ENCODE results near the gene ATG9A. TPM values are rescaled to one million over a fixed set of nuclear protein-coding genes. Genes with fewer than 3 reads are reported as not detected.

The ATG9A gene
- total RNA-seq, 4 donors from 2014 or later: 21.5 to 53.5 (median 45.9) TPM

DNA sequence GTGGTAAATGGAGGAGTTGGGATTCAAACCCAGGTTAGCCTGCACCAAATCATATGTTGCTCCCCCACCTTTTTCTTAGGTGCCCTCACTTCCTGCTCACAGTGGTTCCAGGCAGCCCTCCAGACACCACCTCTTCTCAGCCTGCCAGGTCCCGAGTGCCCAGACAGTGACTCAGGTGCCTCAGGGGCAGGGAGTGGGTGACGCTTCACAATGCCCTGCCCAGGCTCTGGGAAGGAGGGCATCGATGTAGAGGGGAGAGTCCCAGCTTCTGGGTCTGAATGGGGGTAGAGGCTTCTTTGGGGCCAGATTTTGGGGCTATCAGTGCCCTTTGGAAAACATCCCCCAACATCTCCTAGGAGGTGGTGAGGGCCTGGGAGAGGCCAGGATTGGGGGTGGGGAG is 44.5 kb upstream of the ATG9A start:
- Histone ChIP-seq H3K9me3 (no peaks in the 10 kb centered on the region), H3K27ac (peak overlapping the region; percentile 61 to 68), H3K4me1 (peaks cover 8 to 10% of the 10 kb centered on the region in 2 donors), H3K27me3 (no peaks in the 10 kb centered on the region), H3K4me3 (no peak overlapping the region), H3K36me3 (no peaks in the 10 kb centered on the region)
- no peak for DNase-seq
- no peak for TF ChIP-seq POLR2A (IDR thresholded peaks at IDR 0.05)
- TF ChIP-seq, protein P1, sequence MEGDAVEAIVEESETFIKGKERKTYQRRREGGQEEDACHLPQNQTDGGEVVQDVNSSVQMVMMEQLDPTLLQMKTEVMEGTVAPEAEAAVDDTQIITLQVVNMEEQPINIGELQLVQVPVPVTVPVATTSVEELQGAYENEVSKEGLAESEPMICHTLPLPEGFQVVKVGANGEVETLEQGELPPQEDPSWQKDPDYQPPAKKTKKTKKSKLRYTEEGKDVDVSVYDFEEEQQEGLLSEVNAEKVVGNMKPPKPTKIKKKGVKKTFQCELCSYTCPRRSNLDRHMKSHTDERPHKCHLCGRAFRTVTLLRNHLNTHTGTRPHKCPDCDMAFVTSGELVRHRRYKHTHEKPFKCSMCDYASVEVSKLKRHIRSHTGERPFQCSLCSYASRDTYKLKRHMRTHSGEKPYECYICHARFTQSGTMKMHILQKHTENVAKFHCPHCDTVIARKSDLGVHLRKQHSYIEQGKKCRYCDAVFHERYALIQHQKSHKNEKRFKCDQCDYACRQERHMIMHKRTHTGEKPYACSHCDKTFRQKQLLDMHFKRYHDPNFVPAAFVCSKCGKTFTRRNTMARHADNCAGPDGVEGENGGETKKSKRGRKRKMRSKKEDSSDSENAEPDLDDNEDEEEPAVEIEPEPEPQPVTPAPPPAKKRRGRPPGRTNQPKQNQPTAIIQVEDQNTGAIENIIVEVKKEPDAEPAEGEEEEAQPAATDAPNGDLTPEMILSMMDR (IDR thresholded peaks at IDR 0.05): no peak
- intact Hi-C loops (cut with DNase I; ENCODE audit: low total_unique reads): no loop called here

DNA sequence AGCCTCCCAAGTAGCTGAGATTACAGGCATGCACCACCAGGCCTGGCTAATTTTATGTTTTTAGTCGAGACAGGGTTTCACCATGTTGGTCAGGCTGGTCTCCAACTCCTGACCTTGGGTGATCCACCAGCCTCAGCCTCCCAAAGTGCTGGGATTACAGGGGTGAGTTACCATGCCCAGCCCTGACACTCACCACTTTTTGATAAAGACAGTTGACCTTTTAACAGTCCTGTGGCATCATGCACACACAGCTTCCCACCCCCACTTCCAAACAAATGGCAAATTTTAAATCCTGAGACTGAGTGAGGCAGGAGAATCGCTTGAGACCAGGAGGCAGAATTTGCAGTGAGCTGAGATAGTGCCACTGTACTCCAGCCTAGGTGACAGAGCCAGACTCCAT is 43.6 kb upstream of the ATG9A start:
- no peak overlapping the region for H3K27ac ChIP-seq
- no peaks in the 10 kb centered on the region for H3K9me3 ChIP-seq
- TF ChIP-seq, protein P1 (IDR thresholded peaks at IDR 0.05): no peak
- TF ChIP-seq POLR2A (IDR thresholded peaks at IDR 0.05): no peak
- no peaks in the 10 kb centered on the region for H3K27me3 ChIP-seq
- intact Hi-C loops (cut with DNase I; ENCODE audit: low total_unique reads): no loop called here
- no peak overlapping the region for H3K4me3 ChIP-seq
- peaks cover 1 to 3% of the 10 kb centered on the region in 2 donors for H3K4me1 ChIP-seq
- no peaks in the 10 kb centered on the region for H3K36me3 ChIP-seq
- no peak for DNase-seq

DNA sequence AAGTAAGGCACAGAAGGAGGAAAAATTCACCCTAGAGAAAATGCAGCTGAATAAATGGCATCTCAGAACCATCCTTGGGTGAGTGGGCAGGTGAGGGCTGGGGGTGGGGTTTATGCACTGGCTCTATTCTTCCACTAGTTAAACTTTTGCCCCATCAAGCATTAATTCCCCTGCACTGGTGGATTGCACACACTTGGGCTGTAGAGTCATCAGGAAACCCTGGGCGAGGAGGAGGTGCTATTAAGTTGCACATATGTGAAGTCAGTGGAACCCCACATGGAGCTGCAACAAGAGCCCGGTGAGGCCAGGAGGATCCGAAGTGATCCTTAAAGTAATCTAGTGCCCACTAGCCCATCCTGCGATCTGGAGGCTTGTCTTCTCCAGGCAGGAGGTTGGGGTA is 42.9 kb upstream of the ATG9A start:
- Histone ChIP-seq H3K4me1 (no peaks in the 10 kb centered on the region), H3K36me3 (no peaks in the 10 kb centered on the region), H3K4me3 (no peak overlapping the region), H3K27me3 (no peaks in the 10 kb centered on the region), H3K27ac (no peak overlapping the region), H3K9me3 (no peaks in the 10 kb centered on the region)
- no peak for DNase-seq
- TF ChIP-seq POLR2A (IDR thresholded peaks at IDR 0.05): no peak
- TF ChIP-seq, protein P1 (IDR thresholded peaks at IDR 0.05): no peak
- intact Hi-C loops (cut with DNase I; ENCODE audit: low total_unique reads): no loop called here

DNA sequence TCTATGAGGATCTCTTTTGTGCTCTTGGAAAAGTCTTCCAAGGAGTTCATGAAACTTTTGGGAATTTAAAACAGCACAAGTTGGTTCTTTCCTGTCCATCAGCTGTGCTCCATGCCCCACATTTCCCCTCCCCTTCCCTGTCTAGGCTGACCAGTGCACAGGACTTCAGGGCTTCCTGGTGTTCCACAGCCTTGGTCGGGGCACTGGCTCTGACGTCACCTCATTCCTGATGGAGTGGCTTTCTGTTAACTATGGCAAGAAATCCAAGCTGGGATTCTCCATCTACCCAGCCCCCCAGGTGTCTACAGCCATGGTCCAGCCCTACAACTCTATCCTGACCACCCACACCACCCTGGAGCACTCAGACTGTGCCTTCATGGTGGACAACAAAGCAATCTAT is 41.6 kb upstream of the ATG9A start:
- H3K4me3 ChIP-seq: no peak overlapping the region
- no peak overlapping the region for H3K27ac ChIP-seq
- no peak for TF ChIP-seq POLR2A (IDR thresholded peaks at IDR 0.05)
- TF ChIP-seq, protein P1 (IDR thresholded peaks at IDR 0.05): no peak
- DNase-seq: no peak
- H3K9me3 ChIP-seq: no peaks in the 10 kb centered on the region
- no peaks in the 10 kb centered on the region for H3K4me1 ChIP-seq
- intact Hi-C loops (cut with DNase I; ENCODE audit: low total_unique reads): no loop called here
- H3K27me3 ChIP-seq: no peaks in the 10 kb centered on the region
- H3K36me3 ChIP-seq: no peaks in the 10 kb centered on the region

DNA sequence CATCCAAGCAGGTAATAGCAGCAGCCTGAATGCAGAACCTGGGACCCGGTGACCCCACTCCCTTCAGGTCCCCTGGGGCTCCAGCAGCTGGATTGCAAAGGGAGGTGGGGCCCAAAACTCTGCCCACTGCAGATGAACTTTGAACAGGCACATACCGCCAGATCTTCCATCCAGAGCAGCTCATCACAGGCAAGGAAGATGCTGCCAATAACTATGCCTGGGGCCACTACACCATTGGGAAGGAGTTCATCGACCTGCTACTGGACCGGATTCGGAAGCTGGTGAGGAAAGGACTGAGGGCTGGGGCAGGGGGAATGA is 40.6 kb upstream of the ATG9A start:
- no peaks in the 10 kb centered on the region for H3K4me1 ChIP-seq
- no peak for TF ChIP-seq POLR2A (IDR thresholded peaks at IDR 0.05)
- TF ChIP-seq, protein P1 (IDR thresholded peaks at IDR 0.05): no peak
- intact Hi-C loops (cut with DNase I; ENCODE audit: low total_unique reads): no loop called here
- DNase-seq: no peak
- no peaks in the 10 kb centered on the region for H3K9me3 ChIP-seq
- no peak overlapping the region for H3K27ac ChIP-seq
- H3K36me3 ChIP-seq: no peaks in the 10 kb centered on the region
- no peak overlapping the region for H3K4me3 ChIP-seq
- no peaks in the 10 kb centered on the region for H3K27me3 ChIP-seq

Measured in uterus (tissue), 4 donors.